Small intestine (tissue), 7 donors: ENCODE data around the gene MCF2L. TPM values are rescaled to one million over a fixed set of nuclear protein-coding genes. Genes with fewer than 3 reads are reported as not detected.
A peak's percentile ranks its signal among the peaks of the same experiment; 100 is the strongest.

ENCODE experiments used
- DNase-seq, 2 donors: peaks; one replicate each; pipeline versions ENCODE4 v3.0.0 to v3.0.0-alpha.2; 2013
- FAIRE-seq: peaks from 2 replicates; lab custom pipeline; 2012; peaks lifted over from hg19 to GRCh38; lab: Jason Lieb, UNC
- H3K27ac ChIP-seq, 3 donors: one replicate each; pipeline ENCODE4 v1.5.1; 2013; ENCODE audit warnings: low read length in 2 of 3, mild to moderate bottlenecking in 2 of 3, control low read depth in 1 of 3, inconsistent platforms in 1 of 3, low read depth in 1 of 3, moderate library complexity in 1 of 3
- H3K27me3 ChIP-seq, 3 donors: one replicate each; pipeline ENCODE4 v1.6.1; 2013; ENCODE audit warnings: low read length in 3 of 3, inconsistent platforms in 1 of 3; ENCODE audit not compliant: control insufficient read depth in 3 of 3, insufficient read depth in 3 of 3
- H3K36me3 ChIP-seq, 3 donors: one replicate each; pipeline ENCODE4 v1.6.1; 2013; ENCODE audit warnings: low read length in 3 of 3, inconsistent platforms in 1 of 3, low read depth in 1 of 3, mild to moderate bottlenecking in 1 of 3, moderate library complexity in 1 of 3; ENCODE audit not compliant: control insufficient read depth in 3 of 3, insufficient read depth in 2 of 3
- H3K4me1 ChIP-seq, 3 donors: one replicate each; pipeline ENCODE4 v1.6.1; 2013; ENCODE audit warnings: low read length in 2 of 3, inconsistent platforms in 1 of 3, low read depth in 1 of 3, mild to moderate bottlenecking in 1 of 3, moderate library complexity in 1 of 3; ENCODE audit not compliant: control insufficient read depth in 3 of 3, insufficient read depth in 2 of 3
- H3K4me3 ChIP-seq, 3 donors: one replicate each; pipeline ENCODE4 v1.5.1; 2013; ENCODE audit warnings: low read length in 3 of 3, control low read depth in 1 of 3, inconsistent platforms in 1 of 3, low read depth in 1 of 3, mild to moderate bottlenecking in 1 of 3, moderate library complexity in 1 of 3
- H3K9me3 ChIP-seq, 2 donors: one replicate each; pipeline ENCODE4 v1.6.1; 2013; ENCODE audit warnings: low read depth in 1 of 2, low read length in 1 of 2; ENCODE audit not compliant: control insufficient read depth in 2 of 2, insufficient read depth in 1 of 2
- WGBS, 3 donors: extraction: QIAGEN DNeasy Blood & Tissue Kit; methylation state at CpG; one replicate each; pipeline ENCODE4 v1.1.7; 2013; 5-methylcytosine and 5-hydroxymethylcytosine counted together
- polyA plus RNA-seq, 4 donors: library from polyadenylated mRNA; stranded (reverse) in 3 of 4; unstranded in 1 of 4; fragments of 200-250 nt in 3 of 4; fragments of 120-200 nt in 1 of 4; gene quantifications; one replicate each; pipeline versions ENCODE4 v1.2.1 to v1.2.3, GENCODE V29; 2013
- donor health status: healthy with polysubstance abuse.
- donor health status: control.
- donor health status: control.
- donor health status: Bipolar disorder and iron deficiency.
- donor health status: healthy.

Gene MCF2L
- polyA plus RNA-seq, 4 donors = 12.2 to 37.1 (median 22.0) TPM

- WGBS, 3 donors = 4 to 7% (median 6%) methylated on average over 21 of the region's 21 CpGs
- Histone ChIP-seq H3K27me3 (peaks cover 0 to 2% (median 0%) of the 10 kb centered on the region in 3 donors), H3K9me3 (peaks cover 1 to 5% of the 10 kb centered on the region in 2 donors), H3K4me3 (peak overlapping the region in 1 of 3 donors; percentile 18), H3K27ac (peak overlapping the region in 2 of 3 donors; percentile 59 to 93), H3K4me1 (peaks cover 0 to 43% (median 3%) of the 10 kb centered on the region in 3 donors), H3K36me3 (peaks cover 0 to 5% (median 0%) of the 10 kb centered on the region in 3 donors)
- FAIRE-seq (no peak), DNase-seq (peak; percentile 91 to 95)
Measured at GRCh38 chr13:112928972-112929782, 39.8 kb upstream of the MCF2L start.

DNA sequence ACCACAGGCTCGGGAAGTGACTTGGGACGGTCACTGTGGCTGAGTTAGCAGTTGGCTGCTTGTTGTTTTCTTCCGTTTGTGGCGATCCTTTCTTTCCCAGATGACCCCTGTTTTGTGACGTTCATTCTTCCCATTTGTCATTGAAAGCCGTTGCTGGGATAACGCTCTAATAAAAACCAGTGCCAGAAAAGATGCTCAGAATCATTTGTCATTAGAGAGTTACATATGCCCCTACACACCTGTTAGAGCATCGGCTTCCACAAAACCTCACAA lies 39.3 kb upstream of the MCF2L start:
- Histone ChIP-seq H3K9me3 (peaks cover 1 to 5% of the 10 kb centered on the region in 2 donors), H3K4me3 (no peak overlapping the region), H3K4me1 (peaks cover 0 to 43% (median 3%) of the 10 kb centered on the region in 3 donors), H3K27me3 (peaks cover 0 to 2% (median 0%) of the 10 kb centered on the region in 3 donors), H3K36me3 (peaks cover 0 to 5% (median 0%) of the 10 kb centered on the region in 3 donors), H3K27ac (peak overlapping the region in 2 of 3 donors; percentile 59 to 93)
- no peak for FAIRE-seq
- 17 to 29% (median 22%) methylated on average over 8 of the region's 8 CpGs for WGBS, 3 donors
- DNase-seq = no peak

GRCh38 chr13:112930192-112930591 lies 38.8 kb upstream of the MCF2L start:
- no peak for FAIRE-seq
- peaks cover 0 to 2% (median 0%) of the 10 kb centered on the region in 3 donors for H3K27me3 ChIP-seq
- peaks cover 0 to 5% (median 0%) of the 10 kb centered on the region in 3 donors for H3K36me3 ChIP-seq
- H3K9me3 ChIP-seq = peaks cover 1 to 5% of the 10 kb centered on the region in 2 donors
- H3K4me3 ChIP-seq = no peak overlapping the region
- H3K4me1 ChIP-seq = peaks cover 0 to 43% (median 3%) of the 10 kb centered on the region in 3 donors
- no peak for DNase-seq
- peak overlapping the region in 1 of 3 donors; percentile 93 for H3K27ac ChIP-seq

GRCh38 chr13:112931028-112931934 lies 37.7 kb upstream of the MCF2L start:
- peaks cover 0 to 2% (median 0%) of the 10 kb centered on the region in 3 donors for H3K27me3 ChIP-seq
- FAIRE-seq = no peak
- peak overlapping the region; percentile 36 to 93 (median 42) for H3K27ac ChIP-seq
- peak; percentile 88 to 93 for DNase-seq
- H3K9me3 ChIP-seq = peaks cover 1 to 5% of the 10 kb centered on the region in 2 donors
- peaks cover 0 to 1% (median 0%) of the 10 kb centered on the region in 3 donors for H3K36me3 ChIP-seq
- peak overlapping the region in 2 of 3 donors; percentile 21 to 41 for H3K4me3 ChIP-seq
- 17 to 51% (median 31%) methylated on average over 32 of the region's 32 CpGs for WGBS, 3 donors
- H3K4me1 ChIP-seq = peaks cover 0 to 43% (median 3%) of the 10 kb centered on the region in 3 donors

GRCh38 chr13:112932971-112933370 lies 36.0 kb upstream of the MCF2L start:
- DNase-seq (no peak), FAIRE-seq (no peak)
- 73 to 95% (median 81%) methylated on average over 9 of the region's 9 CpGs for WGBS, 3 donors
- Histone ChIP-seq H3K9me3 (peaks cover 0 to 1% of the 10 kb centered on the region in 2 donors), H3K27me3 (no peaks in the 10 kb centered on the region), H3K4me1 (peaks cover 0 to 43% (median 3%) of the 10 kb centered on the region in 3 donors), H3K4me3 (no peak overlapping the region), H3K27ac (no peak overlapping the region), H3K36me3 (no peaks in the 10 kb centered on the region)

GRCh38 chr13:112933649-112934048 lies 35.4 kb upstream of the MCF2L start:
- 91 to 94% (median 94%) methylated on average over 7 of the region's 7 CpGs for WGBS, 3 donors

DNA sequence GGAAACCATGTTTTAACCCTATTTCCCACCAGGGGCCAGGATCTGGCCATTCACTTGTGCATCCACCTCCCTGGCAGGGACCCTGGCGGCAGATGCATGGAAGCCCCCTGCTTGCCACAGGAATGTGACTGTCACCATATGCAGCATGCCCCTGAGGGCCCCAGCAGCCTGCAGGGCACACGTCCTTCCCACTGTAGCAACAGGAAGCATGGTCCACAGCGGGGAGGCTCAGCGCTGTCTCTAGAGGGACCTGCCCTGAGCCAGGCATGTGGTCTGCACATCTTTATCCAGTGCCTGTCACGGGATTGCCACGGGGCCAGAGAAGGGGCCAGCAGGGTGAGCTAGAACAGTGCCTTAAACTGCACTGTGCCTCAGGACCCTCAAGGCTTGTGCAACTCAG lies 34.9 kb upstream of the MCF2L start:
- Histone ChIP-seq H3K4me3 (no peak overlapping the region), H3K9me3 (peaks cover 0 to 1% of the 10 kb centered on the region in 2 donors), H3K27me3 (no peaks in the 10 kb centered on the region), H3K36me3 (no peaks in the 10 kb centered on the region), H3K4me1 (peaks cover 0 to 32% (median 3%) of the 10 kb centered on the region in 3 donors), H3K27ac (no peak overlapping the region)
- DNase-seq (no peak), FAIRE-seq (no peak)
- 60 to 85% (median 75%) methylated on average over 6 of the region's 6 CpGs for WGBS, 3 donors

More at GRCh38 chr13:112933649-112934048, 35.4 kb upstream of the MCF2L start:
- Histone ChIP-seq H3K36me3 (no peaks in the 10 kb centered on the region), H3K27ac (no peak overlapping the region), H3K4me3 (no peak overlapping the region), H3K27me3 (no peaks in the 10 kb centered on the region), H3K9me3 (peaks cover 0 to 1% of the 10 kb centered on the region in 2 donors), H3K4me1 (peaks cover 0 to 36% (median 3%) of the 10 kb centered on the region in 3 donors)
- FAIRE-seq = no peak
- no peak for DNase-seq

DNA sequence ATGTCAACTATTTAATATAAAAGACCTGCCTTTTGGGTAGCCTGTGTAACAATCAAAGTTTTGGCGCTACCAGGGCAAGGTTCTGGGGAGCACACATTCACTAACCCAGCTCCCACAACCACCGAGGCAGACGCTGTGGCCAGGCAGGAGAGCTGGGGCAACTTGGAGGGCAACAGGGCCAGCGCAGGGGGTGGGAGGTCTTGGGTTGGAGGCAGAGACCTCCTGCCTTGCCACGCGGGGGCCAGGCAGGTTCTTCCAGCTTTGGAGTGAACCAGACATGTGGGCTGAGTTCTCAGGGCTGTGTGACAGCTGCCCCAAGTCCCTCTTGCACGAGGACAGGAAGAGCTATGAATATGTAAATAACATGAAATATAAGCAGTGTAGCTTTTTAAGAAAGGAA lies 30.3 kb upstream of the MCF2L start:
- no peak for FAIRE-seq
- Histone ChIP-seq H3K27ac (no peak overlapping the region), H3K27me3 (no peaks in the 10 kb centered on the region), H3K9me3 (peaks cover 0 to 1% of the 10 kb centered on the region in 2 donors), H3K4me1 (peaks cover 0 to 3% (median under 1%) of the 10 kb centered on the region in 3 donors), H3K4me3 (no peak overlapping the region), H3K36me3 (no peaks in the 10 kb centered on the region)
- 71 to 78% (median 71%) methylated on average over 7 of the region's 7 CpGs for WGBS, 3 donors
- DNase-seq = no peak
